CD4-positive, alpha-beta T cell (primary cell): ENCODE measurements around the gene SETD4. TPM values are rescaled to one million over a fixed set of nuclear protein-coding genes. Genes with fewer than 3 reads are reported as not detected.

Experiments used
- ATAC-seq: fragments of 200-7000 bp; cut with Tn5 transposase; one replicate; pipeline ENCODE4 v1.10.0; 2022; ENCODE audit warnings: mild to moderate bottlenecking; ENCODE audit not compliant: poor library complexity
- CTCF ChIA-PET: fragments of 350-600 bp; sonication (Branson Sonifier 250); formaldehyde crosslinking; loops from one replicate; lab custom pipeline; 2021; ENCODE audit warnings: antibody characterized with exemption, inconsistent platforms; lab: Charles Lee
- POLR2A ChIA-PET: fragments of 350-600 bp; sonication (Branson Sonifier 250); formaldehyde crosslinking; loops from one replicate; lab custom pipeline; 2021; ENCODE audit warnings: antibody characterized with exemption, inconsistent platforms; lab: Charles Lee
- DNase-seq, 14 experiments: peaks; one replicate each; pipeline ENCODE4 v3.0.0-alpha.2; 2013 to 2020; ENCODE audit warnings: mixed read lengths in 2 of 14
- H3K27ac ChIP-seq, 2 donors: one replicate each; pipeline versions ENCODE4 v1.5.1 to v1.7.0; 2013; ENCODE audit warnings: low read length in 2 of 2, low read depth in 1 of 2, mild to moderate bottlenecking in 1 of 2
- H3K27me3 ChIP-seq, 2 experiments: 1 replicate in 1 of 2; 2 replicates in 1 of 2; pipeline versions ENCODE4 v1.6.1 to v1.7.0; 2013; ENCODE audit warnings: low read length in 2 of 2, control low read depth in 1 of 2, mild to moderate bottlenecking in 1 of 2, moderate library complexity in 1 of 2; ENCODE audit not compliant: insufficient read depth in 2 of 2, control insufficient read depth in 1 of 2
- H3K36me3 ChIP-seq: one replicate; pipeline ENCODE4 v1.6.1; 2013; ENCODE audit warnings: low read length, control low read depth; ENCODE audit not compliant: insufficient read depth
- H3K4me1 ChIP-seq: one replicate; pipeline ENCODE4 v1.6.1; 2013; ENCODE audit warnings: low read length, control low read depth; ENCODE audit not compliant: insufficient read depth
- H3K4me3 ChIP-seq: one replicate; pipeline ENCODE4 v1.5.1; 2013; ENCODE audit warnings: mild to moderate bottlenecking, low read length, moderate library complexity
- H3K9me3 ChIP-seq, 2 experiments: 1 replicate in 1 of 2; 2 replicates in 1 of 2; pipeline versions ENCODE4 v1.6.1 to v1.7.0; 2013; ENCODE audit warnings: low read length in 2 of 2, mild to moderate bottlenecking in 2 of 2, control low read depth in 1 of 2, moderate library complexity in 1 of 2; ENCODE audit not compliant: control insufficient read depth in 1 of 2, insufficient read depth in 1 of 2
- H3K27ac Mint-ChIP-seq: one replicate; pipeline ENCODE4 v1.8.0; 2020; ENCODE audit warnings: mixed read lengths
- H3K27me3 Mint-ChIP-seq: one replicate; pipeline ENCODE4 v1.8.0; 2021; ENCODE audit warnings: mixed read lengths
- H3K36me3 Mint-ChIP-seq: one replicate; pipeline ENCODE4 v1.8.0; 2021; ENCODE audit warnings: low read depth, mixed read lengths
- H3K4me1 Mint-ChIP-seq: one replicate; pipeline ENCODE4 v1.8.0; 2021; ENCODE audit warnings: low read depth, mixed read lengths
- H3K4me3 Mint-ChIP-seq: one replicate; pipeline ENCODE4 v1.8.0; 2020; ENCODE audit warnings: mild to moderate bottlenecking, mixed read lengths
- H3K9me3 Mint-ChIP-seq: one replicate; pipeline ENCODE4 v1.8.0; 2020; ENCODE audit warnings: mixed read lengths
- intact Hi-C, 2 experiments: fragments of 100-400 bp; cut with DNase I in 1 of 2; cut with micrococcal nuclease in 1 of 2; formaldehyde crosslinking; loops; one replicate each; pipeline versions ENCODE4 v1.15.1 to v1.9.0; 2023 to 2025; cut with DNase I, micrococcal nuclease
- total RNA-seq, 174 experiments: library from RNA in 2 of 174; stranded (reverse) in 2 of 174; gene quantifications; one replicate each; pipeline ENCODE4 v1.2.3 and lab custom pipeline; 2021 to 2026
- TF ChIP-seq, protein P1 (sequence below): fragments of 200-600 bp; IDR thresholded peaks from one replicate; pipeline ENCODE4 v1.8.0; 2022; ENCODE audit warnings: antibody characterized with exemption, mild to moderate bottlenecking

Gene SETD4
- total RNA-seq, 2 experiments from 2014 or later = 10.8 to 12.3 TPM

DNA sequence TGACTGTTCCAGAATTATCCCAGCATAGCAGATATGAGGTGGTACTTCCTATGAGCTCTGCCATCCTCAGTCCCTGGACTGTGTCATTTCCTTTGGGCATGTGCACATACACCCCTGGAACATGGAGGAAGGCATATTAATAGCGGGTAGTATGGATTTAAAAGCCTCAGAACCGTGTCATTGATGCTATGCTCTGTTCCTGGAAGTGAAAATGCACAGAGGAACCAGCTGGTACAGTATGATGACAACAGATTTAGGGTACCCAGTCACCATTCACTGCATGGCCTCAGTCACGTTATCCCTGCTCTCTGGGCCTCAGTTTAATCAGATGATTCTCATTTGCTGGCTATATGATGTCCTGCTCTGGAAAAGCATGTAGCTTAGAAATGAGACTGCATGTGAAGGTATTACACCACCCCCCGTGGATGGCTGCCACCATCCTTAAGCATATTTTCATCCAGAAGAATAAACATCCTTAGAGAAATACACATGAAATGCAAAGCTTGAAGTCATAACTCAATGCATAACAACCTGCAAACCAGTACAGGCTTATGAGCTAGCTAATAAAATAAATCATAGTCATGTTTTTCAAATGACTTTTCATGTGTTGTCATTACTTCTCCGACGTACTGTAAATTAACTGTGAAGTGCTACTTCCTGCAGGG lies 37.8 kb downstream of the SETD4 start:
- ChIA-PET POLR2A (no interaction called here), CTCF (no interaction called here)
- TF ChIP-seq, protein P1, sequence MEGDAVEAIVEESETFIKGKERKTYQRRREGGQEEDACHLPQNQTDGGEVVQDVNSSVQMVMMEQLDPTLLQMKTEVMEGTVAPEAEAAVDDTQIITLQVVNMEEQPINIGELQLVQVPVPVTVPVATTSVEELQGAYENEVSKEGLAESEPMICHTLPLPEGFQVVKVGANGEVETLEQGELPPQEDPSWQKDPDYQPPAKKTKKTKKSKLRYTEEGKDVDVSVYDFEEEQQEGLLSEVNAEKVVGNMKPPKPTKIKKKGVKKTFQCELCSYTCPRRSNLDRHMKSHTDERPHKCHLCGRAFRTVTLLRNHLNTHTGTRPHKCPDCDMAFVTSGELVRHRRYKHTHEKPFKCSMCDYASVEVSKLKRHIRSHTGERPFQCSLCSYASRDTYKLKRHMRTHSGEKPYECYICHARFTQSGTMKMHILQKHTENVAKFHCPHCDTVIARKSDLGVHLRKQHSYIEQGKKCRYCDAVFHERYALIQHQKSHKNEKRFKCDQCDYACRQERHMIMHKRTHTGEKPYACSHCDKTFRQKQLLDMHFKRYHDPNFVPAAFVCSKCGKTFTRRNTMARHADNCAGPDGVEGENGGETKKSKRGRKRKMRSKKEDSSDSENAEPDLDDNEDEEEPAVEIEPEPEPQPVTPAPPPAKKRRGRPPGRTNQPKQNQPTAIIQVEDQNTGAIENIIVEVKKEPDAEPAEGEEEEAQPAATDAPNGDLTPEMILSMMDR = no peak
- Mint-ChIP-seq H3K36me3 (no peaks in the 10 kb centered on the region), H3K27ac (no peak overlapping the region), H3K4me1 (no peaks in the 10 kb centered on the region), H3K27me3 (no peaks in the 10 kb centered on the region), H3K9me3 (no peaks in the 10 kb centered on the region), H3K4me3 (no peak overlapping the region)
- Histone ChIP-seq H3K9me3 (peaks cover 0 to 8% of the 10 kb centered on the region in 2 experiments), H3K27me3 (no peaks in the 10 kb centered on the region), H3K4me3 (no peak overlapping the region), H3K27ac (no peak overlapping the region), H3K4me1 (no peaks in the 10 kb centered on the region), H3K36me3 (no peaks in the 10 kb centered on the region)
- intact Hi-C loops = no loop called here
- no peak for DNase-seq
- no peak for ATAC-seq

- no peaks in the 10 kb centered on the region for H3K27me3 Mint-ChIP-seq
- no peak overlapping the region for H3K27ac Mint-ChIP-seq
- intact Hi-C loops = no loop called here
- no peaks in the 10 kb centered on the region for H3K36me3 Mint-ChIP-seq
- TF ChIP-seq, protein P1 = no peak
- H3K9me3 Mint-ChIP-seq = no peaks in the 10 kb centered on the region
- H3K27ac ChIP-seq = no peak overlapping the region
- no peaks in the 10 kb centered on the region for H3K36me3 ChIP-seq
- H3K4me3 Mint-ChIP-seq = no peak overlapping the region
- H3K9me3 ChIP-seq = peaks cover 0 to 8% of the 10 kb centered on the region in 2 experiments
- H3K4me1 ChIP-seq = no peaks in the 10 kb centered on the region
- no peaks in the 10 kb centered on the region for H3K27me3 ChIP-seq
- no peak for ATAC-seq
- ChIA-PET POLR2A (no interaction called here), CTCF (no interaction called here)
- H3K4me1 Mint-ChIP-seq = no peaks in the 10 kb centered on the region
- no peak overlapping the region for H3K4me3 ChIP-seq
- DNase-seq = no peak
Measured at GRCh38 chr21:36021251-36021837, 39.0 kb downstream of the SETD4 start.

- H3K27me3 Mint-ChIP-seq = peaks cover 11% of the 10 kb centered on the region
- Histone ChIP-seq H3K9me3 (no peaks in the 10 kb centered on the region), H3K4me3 (no peak overlapping the region), H3K27me3 (peaks cover 0 to under 1% of the 10 kb centered on the region in 2 experiments), H3K36me3 (no peaks in the 10 kb centered on the region), H3K27ac (no peak overlapping the region), H3K4me1 (no peaks in the 10 kb centered on the region)
- DNase-seq (no peak), ATAC-seq (no peak)
- no peak overlapping the region for H3K4me3 Mint-ChIP-seq
- H3K4me1 Mint-ChIP-seq = no peaks in the 10 kb centered on the region
- no peaks in the 10 kb centered on the region for H3K36me3 Mint-ChIP-seq
- intact Hi-C loops = no loop called here
- ChIA-PET POLR2A (no interaction called here), CTCF (no interaction called here)
- TF ChIP-seq, protein P1 = no peak
- H3K9me3 Mint-ChIP-seq = no peaks in the 10 kb centered on the region
- H3K27ac Mint-ChIP-seq = no peak overlapping the region
Measured at GRCh38 chr21:36015045-36015444, 45.3 kb downstream of the SETD4 start.
